MM.1S (cell line): ENCODE results near the gene LCN15.

Source experiments
- EZH2phosphoT487 ChIP-seq: fragments of 300-600 bp; sonication (generic); IDR thresholded peaks from 2 replicates; pipeline ENCODE4 v1.6.1; 2018; ENCODE audit warnings: antibody characterized with exemption, low read length
- TF ChIP-seq, protein P1 (sequence below): fragments of 300-600 bp; sonication (generic); IDR thresholded peaks from 2 replicates; pipeline ENCODE4 v1.5.1; 2016; ENCODE audit warnings: antibody characterized with exemption, low read length, mixed read lengths

DNA sequence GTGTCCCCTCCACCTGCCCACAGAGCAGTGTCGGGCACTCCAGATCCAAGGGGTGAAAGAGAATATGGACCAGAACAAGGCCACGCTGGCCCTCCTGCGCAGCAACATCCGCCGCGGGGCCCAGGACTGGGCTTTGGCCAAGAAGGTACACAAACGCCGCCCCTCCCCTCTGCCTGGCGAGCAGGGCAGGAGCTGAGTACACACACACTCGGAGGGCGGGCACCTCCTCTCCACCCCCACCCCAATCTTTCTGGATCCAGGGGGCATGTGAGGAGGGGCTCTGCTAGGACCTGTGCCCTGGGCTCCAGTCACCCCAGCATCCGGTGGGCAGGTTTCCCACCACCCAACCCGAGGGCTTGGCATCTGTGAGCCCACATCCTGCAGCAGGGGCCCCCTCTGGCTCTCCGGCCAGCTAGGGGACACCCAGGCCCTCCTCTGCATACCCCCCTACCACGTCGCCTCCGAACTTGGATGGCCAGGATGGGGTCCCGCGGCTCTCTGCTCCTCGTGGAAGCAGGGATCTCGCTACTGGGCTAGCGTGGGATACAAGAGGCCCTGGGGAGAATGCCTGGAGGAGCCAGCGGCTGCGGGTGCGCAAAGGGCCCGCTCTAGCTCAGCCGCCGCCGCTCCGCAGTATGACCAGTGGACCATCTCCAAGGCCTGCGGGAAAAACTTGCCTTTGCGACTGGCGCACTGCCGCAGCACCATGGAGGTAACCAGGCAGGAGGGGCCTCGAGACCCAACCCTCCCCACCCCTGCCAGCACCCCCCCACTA lies 34.9 kb upstream of the LCN15 start:
- TF ChIP-seq, protein P1, sequence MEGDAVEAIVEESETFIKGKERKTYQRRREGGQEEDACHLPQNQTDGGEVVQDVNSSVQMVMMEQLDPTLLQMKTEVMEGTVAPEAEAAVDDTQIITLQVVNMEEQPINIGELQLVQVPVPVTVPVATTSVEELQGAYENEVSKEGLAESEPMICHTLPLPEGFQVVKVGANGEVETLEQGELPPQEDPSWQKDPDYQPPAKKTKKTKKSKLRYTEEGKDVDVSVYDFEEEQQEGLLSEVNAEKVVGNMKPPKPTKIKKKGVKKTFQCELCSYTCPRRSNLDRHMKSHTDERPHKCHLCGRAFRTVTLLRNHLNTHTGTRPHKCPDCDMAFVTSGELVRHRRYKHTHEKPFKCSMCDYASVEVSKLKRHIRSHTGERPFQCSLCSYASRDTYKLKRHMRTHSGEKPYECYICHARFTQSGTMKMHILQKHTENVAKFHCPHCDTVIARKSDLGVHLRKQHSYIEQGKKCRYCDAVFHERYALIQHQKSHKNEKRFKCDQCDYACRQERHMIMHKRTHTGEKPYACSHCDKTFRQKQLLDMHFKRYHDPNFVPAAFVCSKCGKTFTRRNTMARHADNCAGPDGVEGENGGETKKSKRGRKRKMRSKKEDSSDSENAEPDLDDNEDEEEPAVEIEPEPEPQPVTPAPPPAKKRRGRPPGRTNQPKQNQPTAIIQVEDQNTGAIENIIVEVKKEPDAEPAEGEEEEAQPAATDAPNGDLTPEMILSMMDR, result no peak
- TF ChIP-seq EZH2phosphoT487, result no peak
